HG03175 (cell line): Measurements from ENCODE around the gene PPP1CA.

Experiments used
- ATAC-seq: cut with Tn5 transposase; IDR thresholded peaks from one replicate; pipeline ENCODE4 v1.9.1; 2021; ENCODE audit warnings: mild to moderate bottlenecking, moderate library complexity; ENCODE audit not compliant: unreplicated experiment

Gene PPP1CA

GRCh38 chr11:67354075-67355022, 47.3 kb downstream of the PPP1CA start:
- ATAC-seq: peak; percentile 7

DNA sequence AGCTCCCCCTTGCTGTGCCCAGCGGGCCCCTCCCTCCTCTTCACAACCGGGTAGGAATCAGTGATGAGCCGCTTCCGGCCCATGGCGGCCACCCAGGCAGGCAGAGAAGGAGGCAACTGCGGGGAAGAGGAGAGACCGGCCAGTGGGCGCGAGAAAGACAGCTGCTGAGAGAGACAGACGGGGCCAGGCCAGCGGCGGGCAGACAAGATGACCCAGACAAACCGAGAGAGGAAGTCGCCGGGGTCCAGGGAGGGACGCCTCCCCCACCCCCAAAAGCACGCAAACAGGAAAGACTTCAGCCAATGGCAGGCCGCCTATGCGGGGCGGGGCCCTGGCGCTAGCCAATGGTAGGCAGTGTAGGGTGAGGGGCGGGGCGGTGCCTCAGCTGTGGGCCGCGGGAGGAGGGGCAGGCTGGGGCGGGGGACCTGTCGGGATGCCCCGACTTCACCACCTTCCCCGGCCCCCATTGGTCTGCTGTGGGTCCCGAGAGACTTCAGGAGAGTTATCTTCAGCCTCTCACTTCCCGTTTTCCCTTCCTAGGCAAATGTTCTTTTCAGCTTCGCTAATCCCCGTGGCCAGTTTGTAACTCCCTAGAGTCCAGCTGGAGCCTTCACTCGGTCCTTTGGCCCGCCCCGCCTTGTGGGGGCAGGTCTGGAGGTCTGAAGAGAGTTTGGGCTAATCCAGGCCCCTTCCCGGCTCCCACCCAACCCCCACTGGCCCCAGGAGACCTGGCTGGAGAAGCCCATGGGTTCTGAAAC, 48.2 kb downstream of the PPP1CA start, which contains the start of gene POLD4:
TSS of gene POLD4 (minus strand) at position 230 of the 758 bp plus-strand sequence. CDS start at position 83, 147 bp downstream.
- peak; percentile 71 for ATAC-seq

- peak; percentile 23 for ATAC-seq
Measured at GRCh38 chr11:67352546-67353316, 48.9 kb downstream of the PPP1CA start.

DNA sequence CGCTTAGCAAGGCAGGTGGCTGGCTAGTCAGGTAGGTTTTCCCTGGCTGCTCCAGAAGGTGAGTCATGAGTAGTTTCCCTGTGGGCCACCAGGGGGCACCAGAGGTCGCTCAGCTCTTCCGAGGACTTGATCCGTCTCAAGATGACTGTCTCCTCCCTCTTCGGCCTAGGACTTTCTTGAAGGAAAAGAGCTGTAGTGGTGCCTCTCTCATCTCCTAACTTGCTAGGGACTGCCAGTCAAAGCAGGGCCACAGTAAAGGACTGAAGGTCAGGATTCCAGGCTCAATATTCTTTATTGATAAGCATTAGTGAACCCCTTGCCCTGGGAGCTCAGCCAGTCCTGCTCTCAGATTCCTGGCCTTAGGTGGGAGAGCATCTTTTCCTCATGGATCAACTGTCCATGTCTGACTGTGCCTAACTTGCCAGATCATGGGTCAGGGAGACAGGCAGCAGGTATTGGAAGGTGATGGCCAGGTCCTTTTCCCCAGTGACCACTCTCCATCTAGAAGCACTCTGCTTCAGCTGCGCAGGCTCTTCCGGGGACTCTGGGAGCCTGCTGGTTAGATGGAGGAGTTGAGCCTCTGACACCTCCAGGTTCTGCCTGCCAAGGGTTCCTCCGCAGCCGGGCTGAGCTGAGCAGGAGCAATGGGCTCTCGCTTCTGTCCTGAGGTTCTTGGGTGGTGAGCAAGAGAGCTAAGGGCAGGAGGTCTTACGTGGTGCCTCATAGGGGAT, 50.2 kb downstream of the PPP1CA start:
- no peak for ATAC-seq

DNA sequence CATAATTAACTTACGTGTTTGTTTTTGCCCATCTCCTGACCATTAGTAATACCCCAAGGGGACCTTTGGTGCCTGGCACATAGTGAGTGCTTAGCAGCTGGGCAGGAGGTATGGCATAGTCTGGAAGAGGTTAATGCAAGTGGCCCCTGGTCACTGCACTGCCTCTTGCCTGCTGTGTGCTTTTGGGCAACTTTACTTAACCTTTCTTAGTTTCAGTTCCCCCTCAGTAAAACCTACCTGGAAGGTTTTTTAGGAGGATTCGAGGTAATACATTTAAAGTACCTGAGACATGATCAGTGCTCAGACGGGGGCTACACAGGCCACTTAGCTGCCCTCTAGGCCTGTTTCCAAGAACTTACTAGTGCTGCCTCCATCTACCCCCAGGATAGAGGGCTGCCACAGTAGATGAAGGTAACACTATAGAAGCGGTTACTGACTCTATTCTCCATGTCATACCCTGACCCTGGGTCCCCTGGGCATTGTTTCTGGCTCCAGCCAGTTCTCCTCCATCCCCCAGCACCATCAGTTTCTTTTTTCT, 51.7 kb downstream of the PPP1CA start:
- no peak for ATAC-seq

GRCh38 chr11:67349457-67349856, 52.2 kb downstream of the PPP1CA start:
- no peak for ATAC-seq

GRCh38 chr11:67349036-67349435, 52.6 kb downstream of the PPP1CA start:
- no peak for ATAC-seq
